ENCODE measurements around the gene ABCD1. TPM values are rescaled to one million over a fixed set of nuclear protein-coding genes. Genes with fewer than 3 reads are reported as not detected.
"Not testable (repeated sequence)": the region's sequence is repeated elsewhere in the genome, so short reads cannot be mapped to it uniquely, and the experiment has no call there.

ABCD1 gene
- total RNA-seq, 1 donor from 2014 or later = 27.2 TPM

DNA sequence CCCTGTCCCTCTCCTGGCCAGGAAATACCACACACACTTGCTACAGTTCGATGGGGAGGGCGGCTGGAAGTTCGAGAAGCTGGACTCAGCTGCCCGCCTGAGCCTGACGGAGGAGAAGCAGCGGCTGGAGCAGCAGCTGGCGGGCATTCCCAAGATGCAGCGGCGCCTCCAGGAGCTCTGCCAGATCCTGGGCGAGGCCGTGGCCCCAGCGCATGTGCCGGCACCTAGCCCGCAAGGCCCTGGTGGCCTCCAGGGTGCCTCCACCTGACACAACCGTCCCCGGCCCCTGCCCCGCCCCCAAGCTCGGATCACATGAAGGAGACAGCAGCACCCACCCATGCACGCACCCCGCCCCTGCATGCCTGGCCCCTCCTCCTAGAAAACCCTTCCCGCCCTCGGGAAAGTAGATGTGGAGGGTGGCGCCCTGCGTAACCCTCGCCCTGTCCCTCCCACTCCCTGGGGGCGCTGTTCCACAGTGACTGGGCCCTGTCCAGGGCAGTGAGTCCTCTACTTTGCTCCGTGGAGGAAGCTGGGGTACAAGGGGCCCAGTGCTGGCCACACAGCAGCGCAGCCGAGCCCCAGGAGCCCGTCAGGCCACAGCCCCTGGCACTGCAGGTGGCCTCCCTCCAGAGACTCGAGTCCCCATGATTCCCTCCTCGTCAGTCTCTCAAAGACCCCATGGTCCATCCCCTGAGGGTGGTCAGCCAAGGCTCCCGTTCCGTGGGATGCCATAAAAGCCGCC lies 19.0 kb downstream of the ABCD1 start:
- H3K4me1 Mint-ChIP-seq (ENCODE audit: low read depth, unreplicated experiment); FAIRE-seq; H3K27ac ChIP-seq (ENCODE audit: low read depth, low read length); H3K36me3 ChIP-seq (ENCODE audit: insufficient read depth, low read length); H3K79me2 ChIP-seq (ENCODE audit: insufficient read depth, low read length); H3K9me3 Mint-ChIP-seq (ENCODE audit: unreplicated experiment); DNase-seq (ENCODE audit: low read depth); H2AFZ ChIP-seq (ENCODE audit: low read depth, low read length); H3K36me3 Mint-ChIP-seq (ENCODE audit: low read depth, unreplicated experiment); H3K9me3 ChIP-seq (ENCODE audit: insufficient read depth, low read depth, low read length); H3K27me3 Mint-ChIP-seq (ENCODE audit: low read depth, unreplicated experiment); H4K20me1 ChIP-seq (ENCODE audit: insufficient read depth, low read length); H3K4me3 ChIP-seq (ENCODE audit: insufficient read depth, low read depth, low read length); H3K27me3 ChIP-seq (ENCODE audit: insufficient read depth, low read length); H3K4me3 Mint-ChIP-seq (ENCODE audit: unreplicated experiment); H3K9ac ChIP-seq (ENCODE audit: low read length); H3K27ac Mint-ChIP-seq (ENCODE audit: unreplicated experiment); H3K4me1 ChIP-seq (ENCODE audit: insufficient read depth, low read length): not testable (repeated sequence)
- H3K4me2 ChIP-seq (ENCODE audit: low read length) = peak overlapping the region; percentile 30

DNA sequence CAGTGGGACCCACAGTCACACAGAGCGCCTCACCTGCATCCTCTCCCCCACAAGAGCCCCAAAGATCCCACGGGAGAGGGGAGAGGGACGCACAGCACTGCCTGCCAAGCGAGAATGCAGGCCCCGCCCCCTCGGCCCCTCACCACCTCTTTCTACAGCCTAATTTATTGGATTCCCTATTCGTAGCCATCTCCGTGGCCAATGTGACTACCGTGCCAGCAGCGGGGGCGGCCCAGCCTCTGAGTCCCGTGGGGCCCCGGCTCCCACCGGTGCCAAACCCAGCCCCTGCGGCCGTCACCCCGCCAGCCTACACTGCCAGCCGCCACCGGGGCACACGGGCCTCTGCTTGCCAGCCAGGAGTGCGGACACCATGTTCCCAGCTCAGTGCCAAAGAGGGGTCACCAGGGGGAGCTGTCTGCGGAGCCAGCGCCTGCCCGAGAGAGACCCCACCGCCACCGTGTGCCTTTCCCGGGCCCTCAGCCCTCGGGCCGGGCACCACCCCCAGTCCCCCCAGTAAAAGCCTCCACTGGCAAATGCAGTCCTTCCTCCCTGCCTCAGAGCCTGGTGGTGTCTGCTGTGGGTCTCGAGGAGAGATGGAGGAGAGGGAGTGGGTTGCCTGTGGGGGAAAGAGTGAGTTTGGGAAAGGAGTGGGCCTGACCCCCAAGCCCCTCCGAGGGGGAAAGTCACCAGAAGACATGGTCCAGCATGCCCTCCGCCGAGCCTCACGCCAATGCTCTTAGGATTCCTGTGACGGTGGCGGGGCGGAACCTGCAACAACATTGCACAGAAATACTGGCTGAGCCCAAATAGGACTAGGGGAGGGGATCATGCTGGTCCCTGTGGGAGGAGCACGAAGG lies 19.8 kb downstream of the ABCD1 start:
- Mint-ChIP-seq H3K4me1 (ENCODE audit: low read depth, unreplicated experiment) (no peaks in the 10 kb centered on the region), H3K27me3 (ENCODE audit: low read depth, unreplicated experiment) (no peaks in the 10 kb centered on the region), H3K36me3 (ENCODE audit: low read depth, unreplicated experiment) (no peaks in the 10 kb centered on the region), H3K4me3 (ENCODE audit: unreplicated experiment) (no peak overlapping the region), H3K9me3 (ENCODE audit: unreplicated experiment) (no peaks in the 10 kb centered on the region), H3K27ac (ENCODE audit: unreplicated experiment) (no peak overlapping the region)
- no peaks in the 10 kb centered on the region for H3K4me1 ChIP-seq (ENCODE audit: insufficient read depth, low read length)
- peak overlapping the region; percentile 30 for H3K4me2 ChIP-seq (ENCODE audit: low read length)
- TF ChIP-seq, protein P1, sequence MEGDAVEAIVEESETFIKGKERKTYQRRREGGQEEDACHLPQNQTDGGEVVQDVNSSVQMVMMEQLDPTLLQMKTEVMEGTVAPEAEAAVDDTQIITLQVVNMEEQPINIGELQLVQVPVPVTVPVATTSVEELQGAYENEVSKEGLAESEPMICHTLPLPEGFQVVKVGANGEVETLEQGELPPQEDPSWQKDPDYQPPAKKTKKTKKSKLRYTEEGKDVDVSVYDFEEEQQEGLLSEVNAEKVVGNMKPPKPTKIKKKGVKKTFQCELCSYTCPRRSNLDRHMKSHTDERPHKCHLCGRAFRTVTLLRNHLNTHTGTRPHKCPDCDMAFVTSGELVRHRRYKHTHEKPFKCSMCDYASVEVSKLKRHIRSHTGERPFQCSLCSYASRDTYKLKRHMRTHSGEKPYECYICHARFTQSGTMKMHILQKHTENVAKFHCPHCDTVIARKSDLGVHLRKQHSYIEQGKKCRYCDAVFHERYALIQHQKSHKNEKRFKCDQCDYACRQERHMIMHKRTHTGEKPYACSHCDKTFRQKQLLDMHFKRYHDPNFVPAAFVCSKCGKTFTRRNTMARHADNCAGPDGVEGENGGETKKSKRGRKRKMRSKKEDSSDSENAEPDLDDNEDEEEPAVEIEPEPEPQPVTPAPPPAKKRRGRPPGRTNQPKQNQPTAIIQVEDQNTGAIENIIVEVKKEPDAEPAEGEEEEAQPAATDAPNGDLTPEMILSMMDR (IDR thresholded peaks at IDR 0.05; ENCODE audit: insufficient read depth, low read depth, low read length) = no peak
- TF ChIP-seq EZH2 (IDR thresholded peaks at IDR 0.05; ENCODE audit: insufficient read depth, low read length) = no peak
- no peaks in the 10 kb centered on the region for H4K20me1 ChIP-seq (ENCODE audit: insufficient read depth, low read length)
- no peak overlapping the region for H2AFZ ChIP-seq (ENCODE audit: low read depth, low read length)
- no peaks in the 10 kb centered on the region for H3K27me3 ChIP-seq (ENCODE audit: insufficient read depth, low read length)
- no peaks in the 10 kb centered on the region for H3K9me3 ChIP-seq (ENCODE audit: insufficient read depth, low read depth, low read length)
- FAIRE-seq (no peak), DNase-seq (ENCODE audit: low read depth) (no peak)
- H3K4me3 ChIP-seq (ENCODE audit: insufficient read depth, low read depth, low read length) = no peak overlapping the region
- H3K79me2 ChIP-seq (ENCODE audit: insufficient read depth, low read length) = no peaks in the 10 kb centered on the region
- no peaks in the 10 kb centered on the region for H3K36me3 ChIP-seq (ENCODE audit: insufficient read depth, low read length)
- H3K27ac ChIP-seq (ENCODE audit: low read depth, low read length) = no peak overlapping the region
- no peak overlapping the region for H3K9ac ChIP-seq (ENCODE audit: low read length)

DNA sequence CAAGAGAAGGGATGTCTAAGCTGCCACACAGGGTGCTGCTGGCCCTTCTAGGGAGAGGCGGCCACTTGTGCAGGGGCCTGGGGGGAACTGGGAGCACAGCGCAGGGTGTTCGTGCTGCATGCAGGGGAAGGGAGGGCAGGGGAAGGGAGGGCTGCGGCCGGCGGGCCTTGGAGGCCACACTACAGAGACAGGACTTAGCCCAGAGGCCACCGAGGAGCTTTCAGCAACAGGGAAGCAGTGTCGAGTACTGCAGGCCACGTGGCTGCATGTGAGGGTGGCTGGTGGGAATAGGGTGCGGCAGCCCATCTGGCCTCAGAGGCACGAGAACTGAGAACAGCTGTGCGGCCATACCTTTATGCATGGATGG lies 20.4 kb downstream of the ABCD1 start:
- not testable (repeated sequence) for H3K36me3 Mint-ChIP-seq (ENCODE audit: low read depth, unreplicated experiment); FAIRE-seq; H3K79me2 ChIP-seq (ENCODE audit: insufficient read depth, low read length); H4K20me1 ChIP-seq (ENCODE audit: insufficient read depth, low read length); DNase-seq (ENCODE audit: low read depth); H3K27ac ChIP-seq (ENCODE audit: low read depth, low read length); H3K9ac ChIP-seq (ENCODE audit: low read length); H3K9me3 ChIP-seq (ENCODE audit: insufficient read depth, low read depth, low read length); H3K4me2 ChIP-seq (ENCODE audit: low read length); H2AFZ ChIP-seq (ENCODE audit: low read depth, low read length); H3K4me1 ChIP-seq (ENCODE audit: insufficient read depth, low read length); H3K4me1 Mint-ChIP-seq (ENCODE audit: low read depth, unreplicated experiment); H3K27me3 ChIP-seq (ENCODE audit: insufficient read depth, low read length); H3K9me3 Mint-ChIP-seq (ENCODE audit: unreplicated experiment); H3K27me3 Mint-ChIP-seq (ENCODE audit: low read depth, unreplicated experiment); H3K4me3 Mint-ChIP-seq (ENCODE audit: unreplicated experiment); H3K4me3 ChIP-seq (ENCODE audit: insufficient read depth, low read depth, low read length); H3K27ac Mint-ChIP-seq (ENCODE audit: unreplicated experiment); H3K36me3 ChIP-seq (ENCODE audit: insufficient read depth, low read length)

Data from astrocyte (in vitro differentiated cells and primary cell).